PC-3 (cell line): Measurements from ENCODE around the gene UGT3A1. TPM values are rescaled to one million over a fixed set of nuclear protein-coding genes. Genes with fewer than 3 reads are reported as not detected.

Source experiments
- ATAC-seq: fragments of 200-7000 bp; cut with Tn5 transposase; 2 replicates; pipeline ENCODE4 v1.9.1; 2020; ENCODE audit warnings: mild to moderate bottlenecking, moderate library complexity
- BruUV-seq: library from RNA; stranded (reverse); fragments of 400-500 nt; replicated peaks from 2 replicates; lab custom pipeline; 2021; lab: Mats Ljungman, UMichigan
- CTCF ChIA-PET: fragments of 300-600 bp; sonication (Branson Sonifier 250); formaldehyde crosslinking; loops from one replicate; lab custom pipeline; 2022; ENCODE audit warnings: antibody characterized with exemption; lab: Charles Lee
- POLR2A ChIA-PET: fragments of 300-600 bp; sonication (Branson Sonifier 250); formaldehyde crosslinking; loops from one replicate; lab custom pipeline; 2022; ENCODE audit warnings: antibody characterized with exemption; ENCODE audit not compliant: unreplicated experiment; lab: Charles Lee
- DNase-seq: peaks from one replicate; pipeline ENCODE4 v3.0.0-alpha.2; 2015
- H2AFZ ChIP-seq: fragments of 300-600 bp; sonication (generic); 2 replicates; pipeline ENCODE4 v1.6.0; 2016; ENCODE audit warnings: antibody characterized with exemption, low read length
- H3F3A ChIP-seq: fragments of 300-600 bp; sonication (generic); one replicate; pipeline ENCODE4 v1.6.0; 2017; ENCODE audit warnings: antibody characterized with exemption, low read length, control low read depth, mild to moderate bottlenecking; ENCODE audit not compliant: unreplicated experiment
- H3K27ac ChIP-seq: fragments of 300-600 bp; sonication (generic); 2 replicates; pipeline ENCODE4 v1.5.1; 2016; ENCODE audit warnings: mild to moderate bottlenecking, low read length
- H3K27me3 ChIP-seq: fragments of 300-600 bp; sonication (generic); 2 replicates; pipeline ENCODE4 v1.6.1; 2016; ENCODE audit warnings: low read length, mixed read lengths
- H3K36me3 ChIP-seq: fragments of 300-600 bp; sonication (generic); 2 replicates; pipeline ENCODE4 v1.6.1; 2016; ENCODE audit warnings: low read depth, mixed run types, low read length, mixed read lengths
- H3K4me1 ChIP-seq: fragments of 300-600 bp; sonication (generic); 2 replicates; pipeline ENCODE4 v1.5.1; 2016; ENCODE audit warnings: low read length; ENCODE audit not compliant: insufficient read depth
- H3K4me2 ChIP-seq: fragments of 300-600 bp; sonication (generic); 2 replicates; pipeline ENCODE4 v1.6.0; 2016; ENCODE audit warnings: low read length
- H3K4me3 ChIP-seq: fragments of 300-600 bp; sonication (generic); 2 replicates; pipeline ENCODE4 v1.5.1; 2016; ENCODE audit warnings: mild to moderate bottlenecking, low read length, mixed read lengths
- H3K79me2 ChIP-seq: fragments of 300-600 bp; sonication (generic); 2 replicates; pipeline ENCODE4 v1.6.1; 2017; ENCODE audit warnings: low read length, mixed read lengths
- H3K9ac ChIP-seq: fragments of 300-600 bp; sonication (generic); 2 replicates; pipeline ENCODE4 v1.6.0; 2016; ENCODE audit warnings: mild to moderate bottlenecking, low read length
- H3K9me2 ChIP-seq: fragments of 300-600 bp; sonication (generic); replicated peaks from 2 replicates; pipeline ENCODE4 v1.6.1; 2016; ENCODE audit warnings: mixed run types, low read length, mixed read lengths
- H3K9me3 ChIP-seq: fragments of 300-600 bp; sonication (generic); 2 replicates; pipeline ENCODE4 v1.6.1; 2016; ENCODE audit warnings: low read length, mixed read lengths
- H4K20me1 ChIP-seq: fragments of 300-600 bp; sonication (generic); 2 replicates; pipeline ENCODE4 v1.6.1; 2016; ENCODE audit warnings: low read length, mixed read lengths
- CTCF ChIP-seq: fragments of 300-600 bp; sonication (generic); conservative IDR thresholded peaks from 2 replicates; pipeline ENCODE4 v1.5.1; 2017; ENCODE audit warnings: antibody characterized with exemption, low read depth, mild to moderate bottlenecking, low read length
- EZH2 ChIP-seq: fragments of 300-600 bp; sonication (generic); IDR thresholded peaks from one replicate; pipeline ENCODE4 v1.6.1; 2017; ENCODE audit warnings: antibody characterized with exemption, mild to moderate bottlenecking, low read length; ENCODE audit not compliant: unreplicated experiment
- EZH2phosphoT487 ChIP-seq: fragments of 300-600 bp; sonication (generic); IDR thresholded peaks from 2 replicates; pipeline ENCODE4 v1.6.1; 2018; ENCODE audit warnings: mild to moderate bottlenecking, antibody characterized with exemption, low read length, borderline replicate concordance
- intact Hi-C: fragments of 100-400 bp; cut with micrococcal nuclease; formaldehyde crosslinking; loops from 2 replicates; pipeline ENCODE4 v1.9.0; 2023
- total RNA-seq: library from RNA; depleted of rRNA; stranded (reverse); fragments of >200 nt; gene quantifications from 2 replicates; pipeline ENCODE4 v1.2.3, GENCODE V29; 2014

Gene UGT3A1
- total RNA-seq, 1 experiment from 2014 or later = not detected

GRCh38 chr5:36029914-36030313 is 38.7 kb upstream of the UGT3A1 start:
- Histone ChIP-seq H3K4me3 (no peak overlapping the region), H3K27ac (no peak overlapping the region), H3K27me3 (peaks cover 14% of the 10 kb centered on the region; the same call in 1 of the 2 replicates), H3K9me2 (no peaks in the 10 kb centered on the region), H3F3A (no peaks in the 10 kb centered on the region), H2AFZ (no peak overlapping the region), H3K9me3 (no peaks in the 10 kb centered on the region), H3K9ac (no peak overlapping the region), H3K79me2 (no peaks in the 10 kb centered on the region), H3K36me3 (no peaks in the 10 kb centered on the region), H3K4me1 (no peaks in the 10 kb centered on the region), H4K20me1 (no peaks in the 10 kb centered on the region), H3K4me2 (no peak overlapping the region)
- intact Hi-C loops = no loop called here
- TF ChIP-seq EZH2phosphoT487 (no peak), EZH2 (no peak), CTCF (no peak)
- ChIA-PET CTCF (no interaction called here), POLR2A (no interaction called here)
- DNase-seq = no peak
- ATAC-seq = no peak
- BruUV-seq = no TSS peak

GRCh38 chr5:36028816-36029465 is 37.8 kb upstream of the UGT3A1 start:
- POLR2A ChIA-PET = no interaction called here
- no TSS peak for BruUV-seq
- no peaks in the 10 kb centered on the region for H3K36me3 ChIP-seq

More at GRCh38 chr5:36028816-36029465, 37.8 kb upstream of the UGT3A1 start:
- Histone ChIP-seq H3K79me2 (no peaks in the 10 kb centered on the region), H3K4me1 (no peaks in the 10 kb centered on the region), H3K4me3 (no peak overlapping the region), H4K20me1 (no peaks in the 10 kb centered on the region), H3K9ac (no peak overlapping the region), H3K4me2 (no peak overlapping the region), H3F3A (no peaks in the 10 kb centered on the region), H3K9me3 (no peaks in the 10 kb centered on the region), H3K9me2 (no peaks in the 10 kb centered on the region), H3K27me3 (peaks cover 20% of the 10 kb centered on the region; the same call in 1 of the 2 replicates), H3K27ac (no peak overlapping the region), H2AFZ (no peak overlapping the region)
- CTCF ChIA-PET = no interaction called here
- DNase-seq = no peak
- ATAC-seq = no peak
- intact Hi-C loops = no loop called here
- TF ChIP-seq EZH2 (no peak), CTCF (no peak), EZH2phosphoT487 (no peak)
